Sigmoid colon (tissue), 4 donors: Measurements from ENCODE around the gene DEPDC4.

Source experiments
- CTCF ChIP-seq, 4 experiments: fragments of 450-650 bp in 3 of 4; fragments of 200-600 bp in 1 of 4; IDR thresholded peaks; one replicate each; pipeline ENCODE4 v1.5.1; 2016 to 2019; ENCODE audit warnings: antibody characterized with exemption in 4 of 4, mild to moderate bottlenecking in 3 of 4, moderate library complexity in 2 of 4
- EP300 ChIP-seq, 4 donors: sonication (generic); formaldehyde crosslinking; IDR thresholded peaks; one replicate each; pipeline ENCODE4 v1.6.1; 2017; ENCODE audit warnings: antibody characterized with exemption in 4 of 4

DNA sequence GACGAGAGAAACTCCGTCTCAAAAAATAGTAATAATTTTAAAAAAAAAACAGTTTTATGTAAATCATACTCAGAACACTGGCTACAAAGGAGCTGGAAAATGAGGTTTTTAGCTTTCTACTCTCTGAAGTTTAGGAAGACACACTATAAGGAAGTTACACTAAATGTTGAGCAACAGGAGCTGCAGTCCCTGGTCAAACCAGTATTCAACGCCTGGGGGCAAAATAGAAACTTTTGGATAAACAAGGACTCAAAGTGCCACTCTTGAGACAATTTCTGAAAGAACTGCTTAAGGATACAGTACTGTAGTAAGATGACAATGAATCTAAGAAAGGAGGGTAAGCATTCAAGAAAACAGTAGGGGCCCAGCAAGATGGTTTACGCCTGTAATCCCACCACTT, 37.0 kb downstream of the DEPDC4 start:
- TF ChIP-seq CTCF (IDR thresholded peaks at IDR 0.05), result no peak
- TF ChIP-seq EP300 (IDR thresholded peaks at IDR 0.05), result no peak
